Activated naive CD4-positive, alpha-beta T cell treated with anti-CD3 and anti-CD28 coated beads for 36 hours (primary cell): ENCODE data around the gene RPIA. TPM values are rescaled to one million over a fixed set of nuclear protein-coding genes. Genes with fewer than 3 reads are reported as not detected.
"Not testable (repeated sequence)": the region's sequence is repeated elsewhere in the genome, so short reads cannot be mapped to it uniquely, and the experiment has no call there.

Source experiments
- CTCF ChIA-PET: fragments of 350-600 bp; sonication (Branson Sonifier 250); formaldehyde crosslinking; loops from one replicate; lab custom pipeline; 2021; ENCODE audit warnings: antibody characterized with exemption; lab: Charles Lee
- DNase-seq: peaks from one replicate; pipeline ENCODE4 v3.0.0-alpha.2; 2020
- H3K27ac Mint-ChIP-seq: one replicate; pipeline ENCODE4 v1.8.0; 2021; ENCODE audit warnings: mild to moderate bottlenecking, mixed read lengths
- H3K27me3 Mint-ChIP-seq: one replicate; pipeline ENCODE4 v1.8.0; 2021; ENCODE audit warnings: low read depth, mixed read lengths
- H3K36me3 Mint-ChIP-seq: one replicate; pipeline ENCODE4 v1.8.0; 2021; ENCODE audit warnings: low read depth, mixed read lengths
- H3K4me1 Mint-ChIP-seq: one replicate; pipeline ENCODE4 v1.8.0; 2021; ENCODE audit warnings: low read depth, mixed read lengths
- H3K4me3 Mint-ChIP-seq: one replicate; pipeline ENCODE4 v1.8.0; 2021; ENCODE audit warnings: mild to moderate bottlenecking, moderate library complexity, mixed read lengths
- H3K9me3 Mint-ChIP-seq: one replicate; pipeline ENCODE4 v1.8.0; 2021; ENCODE audit warnings: mixed read lengths
- intact Hi-C: fragments of 100-400 bp; cut with micrococcal nuclease; formaldehyde crosslinking; loops from one replicate; pipeline ENCODE4 v1.15.1; 2023
- total RNA-seq, 2 experiments: library from RNA; stranded (reverse); gene quantifications; one replicate each; pipeline ENCODE4 v1.2.3, GENCODE V29; 2021

RPIA gene
- total RNA-seq, 2 experiments from 2014 or later = 67.3 to 70.0 TPM

GRCh38 chr2:88764141-88764849 is 72.8 kb downstream of the RPIA start:
- H3K4me3 Mint-ChIP-seq = no peak overlapping the region
- peaks cover 9% of the 10 kb centered on the region for H3K36me3 Mint-ChIP-seq
- CTCF ChIA-PET = no interaction called here
- peaks cover 11% of the 10 kb centered on the region for H3K4me1 Mint-ChIP-seq
- H3K9me3 Mint-ChIP-seq = peaks cover 1% of the 10 kb centered on the region
- peaks cover 13% of the 10 kb centered on the region for H3K27me3 Mint-ChIP-seq
- intact Hi-C loops = loop anchor here (5.0 kb wide), 1 partner anchor 707 kb away; the partner anchor contains the start of gene KRCC1
- no peak for DNase-seq
- no peak overlapping the region for H3K27ac Mint-ChIP-seq

- H3K27me3 Mint-ChIP-seq = peaks cover 13% of the 10 kb centered on the region
- intact Hi-C loops = loop anchor here (1.0 to 5.0 kb wide), 3 partner anchors 11 to 708 kb away; partner anchors contain the start of genes KRCC1 and RPIA
- H3K4me3 Mint-ChIP-seq = no peak overlapping the region
- peaks cover 1% of the 10 kb centered on the region for H3K9me3 Mint-ChIP-seq
- CTCF ChIA-PET = interaction anchor here (0.9 kb wide), 1 partner anchor 24 kb away, joined by 3 read pairs; no protein-coding TSS in a partner anchor
- no peak for DNase-seq
- peaks cover 9% of the 10 kb centered on the region for H3K36me3 Mint-ChIP-seq
- H3K4me1 Mint-ChIP-seq = peaks cover 11% of the 10 kb centered on the region
- no peak overlapping the region for H3K27ac Mint-ChIP-seq
These were observed 73.3 kb downstream of the RPIA start for GRCh38 chr2:88764850-88765153.

- peaks cover 1% of the 10 kb centered on the region for H3K9me3 Mint-ChIP-seq
- peak overlapping the region; percentile 77 for H3K4me3 Mint-ChIP-seq
- peak; percentile 73 for DNase-seq
- H3K4me1 Mint-ChIP-seq = peaks cover 11% of the 10 kb centered on the region
- peak overlapping the region; percentile 27 for H3K27ac Mint-ChIP-seq
- peaks cover 13% of the 10 kb centered on the region for H3K27me3 Mint-ChIP-seq
- intact Hi-C loops = loop anchor here (1.0 kb wide), 2 partner anchors 11 to 74 kb away; partner anchors contain the start of gene RPIA
- H3K36me3 Mint-ChIP-seq = peaks cover 6% of the 10 kb centered on the region
- CTCF ChIA-PET = interaction anchor here (0.9 kb wide), 1 partner anchor 25 kb away, joined by 3 read pairs; no protein-coding TSS in a partner anchor
These were observed 73.8 kb downstream of the RPIA start for GRCh38 chr2:88765154-88765888.

GRCh38 chr2:88765889-88766481 is 74.5 kb downstream of the RPIA start:
- H3K4me3 Mint-ChIP-seq = peak overlapping the region; percentile 77
- intact Hi-C loops = loop anchor here (1.0 kb wide), 2 partner anchors 12 to 75 kb away; partner anchors contain the start of gene RPIA
- H3K4me1 Mint-ChIP-seq, CTCF ChIA-PET, H3K9me3 Mint-ChIP-seq, H3K36me3 Mint-ChIP-seq, DNase-seq: not testable (repeated sequence)
- peak overlapping the region; percentile 27 for H3K27ac Mint-ChIP-seq
- peaks cover 13% of the 10 kb centered on the region for H3K27me3 Mint-ChIP-seq

GRCh38 chr2:88770016-88770415 is 78.5 kb downstream of the RPIA start:
- no peak for DNase-seq
- H3K36me3 Mint-ChIP-seq = no peaks in the 10 kb centered on the region
- no peak overlapping the region for H3K4me3 Mint-ChIP-seq
- peaks cover 7% of the 10 kb centered on the region for H3K27me3 Mint-ChIP-seq
- H3K9me3 Mint-ChIP-seq = peaks cover 2% of the 10 kb centered on the region
- H3K4me1 Mint-ChIP-seq = peaks cover 5% of the 10 kb centered on the region
- no peak overlapping the region for H3K27ac Mint-ChIP-seq
- CTCF ChIA-PET = interaction anchor here (1.1 kb wide), 1 partner anchor 30 kb away, joined by 3 read pairs; no protein-coding TSS in a partner anchor
- intact Hi-C loops = no loop called here

- intact Hi-C loops, H3K27ac Mint-ChIP-seq, H3K27me3 Mint-ChIP-seq, DNase-seq, H3K4me1 Mint-ChIP-seq, CTCF ChIA-PET, H3K4me3 Mint-ChIP-seq, H3K36me3 Mint-ChIP-seq: not testable (repeated sequence)
- peaks cover 18% of the 10 kb centered on the region for H3K9me3 Mint-ChIP-seq
These were observed 82.0 kb downstream of the RPIA start for GRCh38 chr2:88773233-88774028.

GRCh38 chr2:88789213-88789612 is 97.7 kb downstream of the RPIA start:
- CTCF ChIA-PET, H3K4me1 Mint-ChIP-seq, H3K27ac Mint-ChIP-seq: not testable (repeated sequence)

GRCh38 chr2:88795932-88796331 is 104.5 kb downstream of the RPIA start:
- CTCF ChIA-PET, intact Hi-C loops: not testable (repeated sequence)

More at GRCh38 chr2:88789213-88789612, 97.7 kb downstream of the RPIA start:
- intact Hi-C loops, H3K4me3 Mint-ChIP-seq, H3K9me3 Mint-ChIP-seq, H3K27me3 Mint-ChIP-seq, DNase-seq, H3K36me3 Mint-ChIP-seq: not testable (repeated sequence)

GRCh38 chr2:88796523-88796922 is 105.0 kb downstream of the RPIA start:
- intact Hi-C loops, DNase-seq, H3K27ac Mint-ChIP-seq, H3K36me3 Mint-ChIP-seq, H3K4me1 Mint-ChIP-seq, CTCF ChIA-PET, H3K4me3 Mint-ChIP-seq, H3K9me3 Mint-ChIP-seq, H3K27me3 Mint-ChIP-seq: not testable (repeated sequence)

More at GRCh38 chr2:88795932-88796331, 104.5 kb downstream of the RPIA start:
- not testable (repeated sequence) for H3K4me3 Mint-ChIP-seq, H3K36me3 Mint-ChIP-seq, H3K9me3 Mint-ChIP-seq, H3K27me3 Mint-ChIP-seq, DNase-seq, H3K27ac Mint-ChIP-seq, H3K4me1 Mint-ChIP-seq

- intact Hi-C loops, DNase-seq, H3K4me3 Mint-ChIP-seq, H3K27me3 Mint-ChIP-seq, H3K27ac Mint-ChIP-seq, CTCF ChIA-PET, H3K9me3 Mint-ChIP-seq, H3K36me3 Mint-ChIP-seq, H3K4me1 Mint-ChIP-seq: not testable (repeated sequence)
These were observed 105.7 kb downstream of the RPIA start for GRCh38 chr2:88797164-88797563.
